Activated T-cell treated with anti-CD3 and anti-CD28 coated beads, Interleukin-2, amount 50 U/mL, for 72 hours (primary cell): ENCODE results near the gene U2AF2. TPM values are rescaled to one million over a fixed set of nuclear protein-coding genes. Genes with fewer than 3 reads are reported as not detected.

Experiments used
- ATAC-seq, 2 donors: fragments of 150-1000 bp; cut with Tn5 transposase; replicated peaks in 1 of 2; 2 replicates each; pipeline ENCODE4 v1.10.0; 2021; ENCODE audit warnings: moderate library complexity in 2 of 2, mild to moderate bottlenecking in 1 of 2
- DNase-seq, 2 donors: peaks; one replicate each; pipeline ENCODE4 v3.0.0; 2021 to 2022; ENCODE audit warnings: mixed read lengths in 1 of 2
- H3K27ac Mint-ChIP-seq: one replicate; pipeline ENCODE4 v1.8.0; 2022; ENCODE audit warnings: mild to moderate bottlenecking, moderate library complexity, mixed read lengths
- H3K27me3 Mint-ChIP-seq: one replicate; pipeline ENCODE4 v1.8.0; 2022; ENCODE audit warnings: low read depth, mixed read lengths
- H3K36me3 Mint-ChIP-seq, 2 donors: one replicate each; pipeline ENCODE4 v1.8.0; 2022; ENCODE audit warnings: mixed read lengths in 2 of 2, mild to moderate bottlenecking in 1 of 2; ENCODE audit not compliant: insufficient read depth in 2 of 2
- H3K4me1 Mint-ChIP-seq: one replicate; pipeline ENCODE4 v1.8.0; 2022; ENCODE audit warnings: low read depth, mixed read lengths
- H3K4me3 Mint-ChIP-seq, 2 donors: one replicate each; pipeline ENCODE4 v1.8.0; 2022; ENCODE audit warnings: mild to moderate bottlenecking in 2 of 2, mixed read lengths in 2 of 2, moderate library complexity in 2 of 2
- H3K9me3 Mint-ChIP-seq, 2 donors: one replicate each; pipeline ENCODE4 v1.8.0; 2022; ENCODE audit warnings: mixed read lengths in 2 of 2
- total RNA-seq, 2 donors: library from RNA; stranded (reverse); gene quantifications; one replicate each; pipeline ENCODE4 v1.2.3, GENCODE V29; 2022

The U2AF2 gene
- total RNA-seq, 2 donors from 2014 or later: 128 to 137 TPM

DNA sequence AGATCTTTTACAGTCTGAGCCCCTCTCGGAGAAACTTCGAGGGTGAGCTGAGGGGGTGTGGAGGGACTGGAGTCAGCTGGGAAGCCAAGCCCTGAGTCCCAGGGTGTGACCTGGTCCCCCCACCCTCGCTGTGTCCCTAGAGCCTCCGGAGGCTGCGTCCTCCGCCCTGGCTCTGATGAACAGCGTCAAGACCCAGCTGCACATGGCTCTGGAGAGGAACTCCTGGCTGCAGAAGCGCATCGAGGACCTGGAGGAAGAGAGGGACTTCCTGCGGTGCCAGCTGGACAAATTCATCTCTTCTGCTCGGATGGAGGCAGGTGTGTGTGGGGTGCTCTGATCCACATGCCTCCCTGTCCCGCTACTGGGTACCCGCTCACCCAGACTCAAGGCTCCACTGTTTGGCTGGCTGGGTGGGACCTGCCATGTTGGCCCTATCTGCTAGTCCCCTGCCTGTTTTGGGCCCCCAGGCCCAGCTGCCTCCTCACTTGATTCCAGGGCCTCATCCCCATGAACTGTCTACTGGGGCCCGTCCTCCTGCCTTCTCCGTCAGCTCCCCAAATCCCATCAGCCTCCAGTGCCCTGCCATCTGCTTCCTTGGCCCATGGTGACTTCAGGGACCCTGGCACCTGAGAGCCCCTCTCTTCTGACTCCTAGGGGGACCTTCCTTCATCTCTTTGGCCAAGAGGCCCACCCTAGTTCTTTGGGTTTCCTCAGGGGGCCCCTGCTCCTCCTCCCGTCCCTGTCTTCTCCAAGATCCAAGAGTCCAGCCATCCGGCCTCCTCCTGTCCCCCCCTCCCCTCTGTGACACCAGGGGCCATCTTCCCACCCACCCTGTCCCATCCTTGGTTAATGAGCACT, 5.3 kb upstream of the U2AF2 start:
- no peak for ATAC-seq
- H3K9me3 Mint-ChIP-seq: no peaks in the 10 kb centered on the region
- no peak for DNase-seq
- H3K36me3 Mint-ChIP-seq: peaks cover 0 to 11% of the 10 kb centered on the region in 2 donors
- H3K4me1 Mint-ChIP-seq: peaks cover 61% of the 10 kb centered on the region
- H3K27ac Mint-ChIP-seq: no peak overlapping the region
- no peaks in the 10 kb centered on the region for H3K27me3 Mint-ChIP-seq
- peak overlapping the region; percentile 78 to 92 for H3K4me3 Mint-ChIP-seq

GRCh38 chr19:55650126-55650557, 4.7 kb upstream of the U2AF2 start:
- DNase-seq (no peak), ATAC-seq (no peak)
- no peaks in the 10 kb centered on the region for H3K27me3 Mint-ChIP-seq
- H3K27ac Mint-ChIP-seq: peak overlapping the region; percentile 78
- H3K36me3 Mint-ChIP-seq: peaks cover 0 to 11% of the 10 kb centered on the region in 2 donors
- H3K4me3 Mint-ChIP-seq: peak overlapping the region; percentile 25 to 92
- no peaks in the 10 kb centered on the region for H3K9me3 Mint-ChIP-seq
- peaks cover 55% of the 10 kb centered on the region for H3K4me1 Mint-ChIP-seq

DNA sequence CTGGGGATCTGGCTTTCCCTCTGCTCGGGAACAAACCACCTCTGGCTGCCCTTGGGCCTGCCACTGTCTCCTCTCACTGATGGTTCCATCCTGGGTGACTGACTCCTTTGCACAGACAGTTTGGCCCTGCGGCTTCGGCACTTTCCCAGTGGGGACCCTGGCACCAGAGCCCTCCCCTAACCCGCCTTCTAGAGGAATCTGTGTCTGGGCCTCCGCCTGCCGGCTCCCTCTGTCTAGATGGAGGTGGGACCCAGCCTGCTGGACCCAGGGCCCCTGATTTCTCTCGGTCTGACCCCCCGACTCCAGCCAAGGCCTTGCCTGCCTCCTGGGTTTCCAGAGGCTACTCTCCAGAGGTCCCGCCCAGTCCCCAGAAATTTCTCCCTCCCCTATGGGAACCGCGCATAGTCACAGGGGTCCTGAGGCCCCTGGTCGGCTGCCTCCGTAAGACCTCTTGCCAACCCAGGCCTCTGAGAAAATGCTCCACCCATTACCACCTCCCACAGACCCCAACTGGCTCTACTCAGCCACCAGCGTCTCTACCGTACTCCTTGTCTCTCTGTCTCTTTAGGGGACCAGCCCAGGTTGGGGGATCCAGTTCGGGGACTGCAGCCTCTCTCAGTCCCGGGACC, 4.1 kb upstream of the U2AF2 start:
- Mint-ChIP-seq H3K4me1 (peaks cover 51% of the 10 kb centered on the region), H3K27me3 (no peaks in the 10 kb centered on the region), H3K27ac (no peak overlapping the region), H3K36me3 (peaks cover 2 to 8% of the 10 kb centered on the region in 2 donors), H3K4me3 (peak overlapping the region in 1 of 2 donors; percentile 92), H3K9me3 (no peaks in the 10 kb centered on the region)
- DNase-seq (no peak), ATAC-seq (no peak)

DNA sequence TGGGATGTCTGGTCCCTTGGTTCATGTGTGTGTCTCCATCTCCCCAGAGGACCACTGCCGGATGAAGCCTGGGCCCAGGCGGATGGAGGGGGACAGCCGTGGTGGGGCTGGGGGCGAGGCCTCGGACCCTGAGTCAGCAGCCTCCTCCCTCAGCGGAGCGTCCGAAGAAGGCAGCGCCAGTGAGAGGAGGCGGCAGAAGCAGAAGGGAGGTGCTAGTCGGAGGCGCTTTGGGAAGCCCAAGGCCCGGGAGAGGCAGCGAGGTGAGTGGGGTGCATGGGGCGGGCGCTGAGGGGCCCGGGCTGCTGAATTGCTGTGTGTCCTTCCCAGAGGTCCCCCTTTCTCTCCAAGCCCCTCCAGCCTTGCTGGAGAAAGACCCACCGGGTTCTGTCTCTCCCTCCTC, 3.6 kb upstream of the U2AF2 start:
- Mint-ChIP-seq H3K36me3 (peaks cover 6 to 11% of the 10 kb centered on the region in 2 donors), H3K27me3 (no peaks in the 10 kb centered on the region), H3K27ac (no peak overlapping the region), H3K4me1 (peaks cover 52% of the 10 kb centered on the region), H3K4me3 (peak overlapping the region in 1 of 2 donors; percentile 92), H3K9me3 (no peaks in the 10 kb centered on the region)
- ATAC-seq: no peak
- DNase-seq: no peak

GRCh38 chr19:55652311-55653128, 2.3 kb upstream of the U2AF2 start:
- Mint-ChIP-seq H3K36me3 (peaks cover 6 to 8% of the 10 kb centered on the region in 2 donors), H3K27me3 (no peaks in the 10 kb centered on the region), H3K4me1 (peaks cover 52% of the 10 kb centered on the region), H3K4me3 (peak overlapping the region in 1 of 2 donors; percentile 85), H3K27ac (no peak overlapping the region), H3K9me3 (no peaks in the 10 kb centered on the region)
- no peak for ATAC-seq
- no peak for DNase-seq

DNA sequence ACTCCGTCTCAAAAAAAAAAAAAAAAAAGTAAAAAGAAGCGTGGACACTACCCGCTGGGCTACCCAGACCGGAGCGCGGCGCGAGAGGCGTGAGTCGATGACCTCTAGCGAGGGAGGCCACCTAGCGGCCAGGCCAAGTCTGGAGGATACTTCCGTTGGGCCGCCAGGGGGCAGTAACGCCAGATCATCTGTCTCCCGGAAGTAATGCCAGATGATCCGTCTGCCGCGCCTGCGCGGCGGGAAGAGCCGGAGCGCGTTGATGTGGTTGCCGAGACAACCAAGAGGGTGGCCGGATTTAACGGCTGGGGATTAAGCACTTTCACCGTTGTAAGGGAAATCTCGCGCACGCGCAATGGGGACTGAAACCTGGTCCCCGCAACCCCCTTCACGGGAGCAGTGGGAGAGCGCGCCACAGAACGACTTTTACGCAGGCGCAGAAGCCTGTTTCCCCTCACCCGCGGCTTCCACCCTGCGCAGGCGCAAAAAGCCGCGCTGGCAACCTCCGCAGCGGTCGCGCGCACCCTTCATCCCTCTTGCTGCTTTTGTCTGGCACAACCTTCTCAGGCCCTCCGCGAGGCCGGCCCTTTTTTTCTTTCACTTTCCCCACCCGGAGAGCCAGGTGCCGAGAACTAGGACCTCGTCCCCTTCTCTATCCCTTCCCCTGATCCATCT, 1.0 kb upstream of the U2AF2 start:
- Mint-ChIP-seq H3K4me1 (peaks cover 57% of the 10 kb centered on the region), H3K9me3 (no peaks in the 10 kb centered on the region), H3K27me3 (no peaks in the 10 kb centered on the region), H3K36me3 (peaks cover 6 to 8% of the 10 kb centered on the region in 2 donors), H3K4me3 (peak overlapping the region; percentile 85 to 93), H3K27ac (peak overlapping the region; percentile 98)
- ATAC-seq: peak; percentile 50
- DNase-seq: peak; percentile 96 to 97

GRCh38 chr19:55654323-55654867, 440 bp upstream of the U2AF2 start:
- peak overlapping the region; percentile 98 for H3K27ac Mint-ChIP-seq
- ATAC-seq (peak; percentile 76), DNase-seq (peak; percentile 98 to 100)
- H3K9me3 Mint-ChIP-seq: no peaks in the 10 kb centered on the region
- H3K27me3 Mint-ChIP-seq: no peaks in the 10 kb centered on the region
- H3K36me3 Mint-ChIP-seq: peaks cover 6 to 8% of the 10 kb centered on the region in 2 donors
- H3K4me1 Mint-ChIP-seq: peaks cover 57% of the 10 kb centered on the region
- H3K4me3 Mint-ChIP-seq: peak overlapping the region; percentile 85 to 93

DNA sequence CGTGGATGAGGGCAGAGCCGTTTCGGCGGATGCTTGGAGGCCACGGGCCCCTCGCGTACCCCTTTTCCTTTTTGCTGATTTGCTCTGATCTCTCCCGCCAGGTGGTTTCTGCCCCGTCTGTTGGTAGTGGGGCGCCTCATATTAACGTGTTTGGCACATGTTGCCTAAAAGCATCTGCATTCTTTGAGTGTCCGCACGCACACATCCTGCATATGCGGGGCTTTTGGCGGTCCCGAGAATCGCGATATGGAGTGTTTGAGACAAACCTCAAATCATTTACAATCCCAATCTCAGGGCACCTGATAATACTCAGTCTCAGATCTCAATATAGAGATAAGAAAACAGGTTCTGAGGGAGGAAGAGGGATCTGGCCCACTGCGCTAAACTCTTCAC, 809 bp downstream of the U2AF2 start:
- Mint-ChIP-seq H3K36me3 (peaks cover 7 to 8% of the 10 kb centered on the region in 2 donors), H3K27me3 (no peaks in the 10 kb centered on the region)
- ATAC-seq: no peak

DNA sequence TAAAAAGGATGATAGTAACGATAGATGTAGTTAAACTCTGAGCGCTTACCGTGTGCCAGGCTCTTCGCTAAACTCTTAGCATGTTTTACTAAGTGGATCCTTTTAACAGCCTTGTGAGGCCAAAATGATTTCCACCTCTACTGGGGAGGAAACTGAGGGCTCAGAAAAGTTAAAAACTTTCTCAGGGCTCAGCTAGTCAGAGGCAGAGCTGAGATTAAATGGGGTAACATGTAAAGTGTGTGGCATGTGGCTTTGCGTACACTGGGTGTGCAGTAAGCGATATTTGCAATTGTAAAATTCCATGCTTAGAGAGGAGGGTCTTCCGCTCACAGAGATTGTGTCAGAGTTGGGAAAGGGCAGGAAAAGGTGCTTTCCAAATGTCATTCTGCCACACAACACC, 1.7 kb downstream of the U2AF2 start:
- Mint-ChIP-seq H3K9me3 (no peaks in the 10 kb centered on the region), H3K4me3 (peak overlapping the region; percentile 85 to 97), H3K27me3 (no peaks in the 10 kb centered on the region), H3K36me3 (peaks cover 8 to 9% of the 10 kb centered on the region in 2 donors), H3K4me1 (peaks cover 44% of the 10 kb centered on the region), H3K27ac (peak overlapping the region; percentile 98)
- ATAC-seq (no peak), DNase-seq (no peak)

More for the DNA sequence above, 809 bp downstream of the U2AF2 start:
- peaks cover 49% of the 10 kb centered on the region for H3K4me1 Mint-ChIP-seq
- H3K9me3 Mint-ChIP-seq: no peaks in the 10 kb centered on the region
- peak overlapping the region; percentile 98 for H3K27ac Mint-ChIP-seq
- H3K4me3 Mint-ChIP-seq: peak overlapping the region; percentile 85 to 97
- no peak for DNase-seq

GRCh38 chr19:55656988-55657747, 2.3 kb downstream of the U2AF2 start:
- DNase-seq (no peak), ATAC-seq (no peak)
- Mint-ChIP-seq H3K27me3 (no peaks in the 10 kb centered on the region), H3K9me3 (no peaks in the 10 kb centered on the region), H3K4me3 (peak overlapping the region; percentile 85 to 97), H3K27ac (peak overlapping the region; percentile 98), H3K36me3 (peaks cover 12 to 14% of the 10 kb centered on the region in 2 donors), H3K4me1 (peaks cover 48% of the 10 kb centered on the region)

DNA sequence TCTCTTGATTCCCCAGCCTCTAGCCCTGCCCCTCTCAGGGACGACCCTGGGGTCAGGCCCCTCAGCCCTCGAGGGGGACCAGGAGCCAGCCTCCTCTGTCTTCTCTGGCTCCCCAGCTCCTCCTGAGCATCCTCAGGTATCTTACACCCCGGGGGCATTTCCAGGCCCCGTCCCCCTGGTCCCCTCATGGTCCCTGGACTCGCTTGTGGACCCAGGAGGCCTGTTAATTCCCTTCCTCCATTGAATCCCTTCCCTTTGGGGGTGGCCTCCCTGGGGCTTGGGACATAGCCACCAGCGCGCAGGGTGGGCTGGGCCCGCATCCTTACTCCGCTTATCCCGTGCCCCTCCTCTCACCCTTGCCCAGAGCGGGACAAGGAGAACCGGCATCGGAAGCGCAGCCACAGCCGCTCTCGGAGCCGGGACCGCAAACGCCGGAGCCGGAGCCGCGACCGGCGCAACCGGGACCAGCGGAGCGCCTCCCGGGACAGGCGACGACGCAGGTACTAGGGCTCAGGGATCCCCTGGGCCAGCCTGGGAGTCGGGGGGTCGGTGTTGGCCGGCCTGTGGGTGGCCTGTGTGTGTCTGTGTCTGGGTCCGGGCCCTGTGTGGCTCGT, 4.1 kb downstream of the U2AF2 start:
- ATAC-seq: no peak
- H3K27ac Mint-ChIP-seq: no peak overlapping the region
- DNase-seq: no peak
- no peaks in the 10 kb centered on the region for H3K27me3 Mint-ChIP-seq
- H3K9me3 Mint-ChIP-seq: no peaks in the 10 kb centered on the region
- H3K4me3 Mint-ChIP-seq: peak overlapping the region; percentile 62 to 68
- peaks cover 20 to 29% of the 10 kb centered on the region in 2 donors for H3K36me3 Mint-ChIP-seq
- H3K4me1 Mint-ChIP-seq: peaks cover 55% of the 10 kb centered on the region
